Heart right ventricle (tissue), 16 donors: ENCODE results near the gene SMARCA5. TPM values are rescaled to one million over a fixed set of nuclear protein-coding genes. Genes with fewer than 3 reads are reported as not detected.

Experiments
- ATAC-seq, 8 donors: fragments of 200-7000 bp; cut with Tn5 transposase; one replicate each; pipeline ENCODE4 v1.9.1; 2020; ENCODE audit warnings: mild to moderate bottlenecking in 8 of 8, moderate library complexity in 8 of 8, moderate number of reproducible peaks in 1 of 8
- DNase-seq, 2 donors: peaks; one replicate each; pipeline ENCODE4 v3.0.0-alpha.2; 2020
- H3K27ac ChIP-seq, 10 donors: fragments of 200-600 bp; sonication (generic) in 2 of 10; one replicate each; pipeline versions ENCODE4 v1.5.0 to v1.8.0; 2020 to 2022; ENCODE audit warnings: mild to moderate bottlenecking in 3 of 10
- H3K27me3 ChIP-seq, 7 donors: fragments of 200-600 bp; one replicate each; pipeline ENCODE4 v1.8.0; 2021 to 2022; ENCODE audit warnings: mild to moderate bottlenecking in 2 of 7
- H3K36me3 ChIP-seq, 9 donors: fragments of 200-600 bp; sonication (generic) in 1 of 9; one replicate each; pipeline versions ENCODE4 v1.5.0 to v1.8.0; 2020 to 2022; ENCODE audit warnings: mild to moderate bottlenecking in 2 of 9
- H3K4me1 ChIP-seq, 9 donors: fragments of 200-600 bp; sonication (generic) in 1 of 9; one replicate each; pipeline versions ENCODE4 v1.5.0 to v1.8.0; 2020 to 2022; ENCODE audit warnings: mild to moderate bottlenecking in 4 of 9
- H3K4me3 ChIP-seq, 10 donors: fragments of 200-600 bp; sonication (generic) in 2 of 10; one replicate each; pipeline versions ENCODE4 v1.5.0 to v1.8.0; 2020 to 2022; ENCODE audit warnings: mild to moderate bottlenecking in 7 of 10, moderate library complexity in 2 of 10
- H3K9me3 ChIP-seq, 11 donors: fragments of 200-600 bp in 10 of 11; sonication (generic) in 2 of 11; one replicate each; pipeline versions ENCODE4 v1.5.0 to v1.8.0; 2013 to 2022; ENCODE audit warnings: mild to moderate bottlenecking in 2 of 11, control low read depth in 1 of 11, moderate library complexity in 1 of 11
- CTCF ChIP-seq, 9 donors: fragments of 200-600 bp; sonication (generic) in 2 of 9; IDR thresholded peaks; one replicate each; pipeline versions ENCODE4 v1.5.0 to v1.8.0; 2021 to 2022; ENCODE audit warnings: antibody characterized with exemption in 9 of 9, mild to moderate bottlenecking in 5 of 9, moderate library complexity in 1 of 9
- WGBS, 2 donors: extraction: QIAGEN DNeasy Blood & Tissue Kit; methylation state at CpG; one replicate each; pipeline ENCODE4 v1.1.7; 2013; ENCODE audit warnings: inconsistent platforms in 1 of 2; 5-methylcytosine and 5-hydroxymethylcytosine counted together
- intact Hi-C, 10 donors: fragments of 100-400 bp; cut with DNase I; formaldehyde crosslinking; loops; one replicate each; pipeline versions ENCODE4 v1.11.1 to v1.14.2; 2022
- polyA plus RNA-seq, 2 donors: library from polyadenylated mRNA; stranded (reverse); fragments of 200-250 nt; gene quantifications; one replicate each; pipeline ENCODE4 v1.2.3, GENCODE V29; 2013
- total RNA-seq, 10 donors: library from RNA; stranded (reverse); fragmentation: NEBNext Ultra II Directional in 3 of 10; extraction: Animal tissue kit (Norgen Biotek cat#: 25700) in 3 of 10; gene quantifications; one replicate each; pipeline versions ENCODE4 v1.2.1 to v1.2.4, GENCODE V29; 2021 to 2023
- donor health status: Arrhythmogenic right ventricular cardiomyopathy.
- donor health status: ischemic (EF 13 %, LVEDD 7.1; RV severe dilation, severe dysfunction).
- donor health status: healthy with polysubstance abuse.
- donor health status: DM: no; HTN: yes; CAD: no.
- donor health status: DM: no; HTN: no; CAD: no.
- donor health status: ischemic (EF 25% LVEDD 6.9; RV normal size, moderate dysfunction).
- donor health status: ischemic (EF 25% LVEDD 5.7; RV mildly dilated, moderate dysfunction).
- donor health status: healthy.
- donor health status: DM: yes; HTN: yes; CAD: no.
- donor health status: Ischemic cardiomyopathy.
- donor health status: ischemic (EF 35%, LVEDD 5.7; RV mildly dilated, moderate dysfunction).
- donor health status: nonischemic (EF 11% LVEDD 7.7; RV severe dilation, severe dysfunction).
- donor health status: DM: yes; HTN: yes; CAD: no.
- donor health status: PGD.
- donor health status: ischemic (EF 29% LVEDD 5.4; RV normal size, mild dysfunction).
- donor health status: nonischemic (EF 23%, LVEDD 6.1; RV moderate dilation, normal function).

SMARCA5 gene
- total and polyA plus RNA-seq, 12 donors, result 10.4 to 39.7 (median 32.5) TPM

DNA sequence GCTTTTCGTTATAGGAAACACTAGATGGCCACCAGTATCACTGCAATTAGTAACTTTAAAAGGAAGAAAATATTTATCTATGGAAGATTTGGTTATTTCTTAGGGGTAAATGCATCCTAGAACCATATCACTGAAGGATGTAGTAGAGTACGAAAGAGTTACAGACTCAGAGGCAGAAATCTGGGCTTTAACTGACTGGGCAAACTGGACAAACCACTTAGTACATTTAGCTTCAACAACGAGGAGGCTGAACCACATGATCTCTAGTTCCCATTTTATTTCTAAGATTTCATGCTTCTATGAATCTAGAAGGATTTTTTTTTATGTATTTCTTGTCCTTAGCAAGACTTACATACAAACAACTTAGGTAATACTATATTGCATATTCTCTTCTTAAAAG is 93.0 kb downstream of the SMARCA5 start:
- intact Hi-C loops, result no loop called here
- peaks cover 0 to 19% (median 6%) of the 10 kb centered on the region in 11 donors for H3K9me3 ChIP-seq
- no peak overlapping the region for H3K27ac ChIP-seq
- no peaks in the 10 kb centered on the region for H3K36me3 ChIP-seq
- no peaks in the 10 kb centered on the region for H3K4me1 ChIP-seq
- H3K4me3 ChIP-seq, result no peak overlapping the region
- 79 to 84% methylated on average over 3 of the region's 3 CpGs for WGBS, 2 donors
- DNase-seq (no peak), ATAC-seq (no peak)
- no peak for TF ChIP-seq CTCF (IDR thresholded peaks at IDR 0.05)
- H3K27me3 ChIP-seq, result no peaks in the 10 kb centered on the region

Other genes with a start within 250 kb of the SMARCA5 start
- 100 to 1,000 TPM in 5 of 10 donors, 10 to 100 TPM in 5; 28.9 to 130 (median 102) TPM for gene GAB1, start 176.8 kb upstream of the SMARCA5 start, total RNA-seq
- 10 to 100 TPM in 1 of 2 donors, 1 to 10 TPM in 1; 7.8 to 22.4 TPM for gene GAB1, start 176.8 kb upstream of the SMARCA5 start, polyA plus RNA-seq
- under 1 TPM in 5 of 10 donors, not detected in 5; 0.03 to 0.25 (median 0.05) TPM for gene FREM3, start 187.0 kb downstream of the SMARCA5 start, total RNA-seq
- under 1 TPM in 1 of 2 donors, not detected in 1; 0.01 TPM for gene FREM3, start 187.0 kb downstream of the SMARCA5 start, polyA plus RNA-seq